IMR-90 (cell line): ENCODE data around the gene ATP1A1.

ENCODE experiments used
- BHLHE40 ChIP-seq: fragments of 150-350 bp; IDR thresholded peaks from 2 replicates; pipeline ENCODE4 v1.6.1; 2016; ENCODE audit warnings: mild to moderate bottlenecking, low read depth, low read length
- CEBPB ChIP-seq: IDR thresholded peaks from 2 replicates; pipeline ENCODE4 v1.6.1; 2012; ENCODE audit warnings: low read depth, low read length, improper control_type of control experiment
- POLR2A ChIP-seq: IDR thresholded peaks from 2 replicates; pipeline ENCODE4 v1.6.1; 2012; ENCODE audit warnings: mild to moderate bottlenecking, low read depth, low read length
- RFX5 ChIP-seq: IDR thresholded peaks from 2 replicates; pipeline ENCODE4 v1.8.0; 2012; ENCODE audit warnings: low read depth, mild to moderate bottlenecking, low read length, moderate library complexity
- SMC3 ChIP-seq: fragments of 150-350 bp; IDR thresholded peaks from 2 replicates; pipeline ENCODE4 v1.6.1; 2016; ENCODE audit warnings: low read depth, mild to moderate bottlenecking, antibody characterized with exemption, low read length, moderate library complexity
- TF ChIP-seq, protein P1 (sequence below): conservative IDR thresholded peaks from 2 replicates; pipeline ENCODE4 v1.5.1; 2012; ENCODE audit warnings: mild to moderate bottlenecking, low read depth, low read length, improper control_type of control experiment
- TF ChIP-seq, protein P2 (sequence below): fragments of 150-350 bp; IDR thresholded peaks from 2 replicates; pipeline ENCODE4 v1.6.1; 2017; ENCODE audit warnings: mild to moderate bottlenecking, antibody characterized with exemption, low read length, low read depth

DNA sequence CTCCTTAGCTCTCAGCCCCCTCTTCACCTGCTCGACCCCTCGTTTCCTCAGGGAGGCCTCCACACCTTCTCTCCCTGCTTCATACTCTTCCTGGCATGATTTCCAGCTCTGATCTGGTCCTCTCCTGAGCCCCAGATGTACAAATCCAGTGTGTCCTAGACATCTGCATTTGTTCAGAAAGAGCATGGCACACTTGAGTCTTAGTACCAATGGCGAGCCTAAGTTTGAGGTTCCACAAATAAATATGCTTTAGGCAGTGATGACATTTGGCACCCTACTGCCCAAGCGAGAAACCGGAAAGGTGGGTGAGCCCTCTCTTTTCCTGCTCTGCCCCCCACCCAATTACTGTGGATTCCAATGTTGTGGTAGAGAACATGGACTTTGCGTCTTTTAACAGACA lies 34.0 kb downstream of the ATP1A1 start:
- TF ChIP-seq RFX5 (no peak), BHLHE40 (no peak), CEBPB (no peak), POLR2A (no peak), SMC3 (no peak)
- TF ChIP-seq, protein P1, sequence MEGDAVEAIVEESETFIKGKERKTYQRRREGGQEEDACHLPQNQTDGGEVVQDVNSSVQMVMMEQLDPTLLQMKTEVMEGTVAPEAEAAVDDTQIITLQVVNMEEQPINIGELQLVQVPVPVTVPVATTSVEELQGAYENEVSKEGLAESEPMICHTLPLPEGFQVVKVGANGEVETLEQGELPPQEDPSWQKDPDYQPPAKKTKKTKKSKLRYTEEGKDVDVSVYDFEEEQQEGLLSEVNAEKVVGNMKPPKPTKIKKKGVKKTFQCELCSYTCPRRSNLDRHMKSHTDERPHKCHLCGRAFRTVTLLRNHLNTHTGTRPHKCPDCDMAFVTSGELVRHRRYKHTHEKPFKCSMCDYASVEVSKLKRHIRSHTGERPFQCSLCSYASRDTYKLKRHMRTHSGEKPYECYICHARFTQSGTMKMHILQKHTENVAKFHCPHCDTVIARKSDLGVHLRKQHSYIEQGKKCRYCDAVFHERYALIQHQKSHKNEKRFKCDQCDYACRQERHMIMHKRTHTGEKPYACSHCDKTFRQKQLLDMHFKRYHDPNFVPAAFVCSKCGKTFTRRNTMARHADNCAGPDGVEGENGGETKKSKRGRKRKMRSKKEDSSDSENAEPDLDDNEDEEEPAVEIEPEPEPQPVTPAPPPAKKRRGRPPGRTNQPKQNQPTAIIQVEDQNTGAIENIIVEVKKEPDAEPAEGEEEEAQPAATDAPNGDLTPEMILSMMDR: no peak
- TF ChIP-seq, protein P2, sequence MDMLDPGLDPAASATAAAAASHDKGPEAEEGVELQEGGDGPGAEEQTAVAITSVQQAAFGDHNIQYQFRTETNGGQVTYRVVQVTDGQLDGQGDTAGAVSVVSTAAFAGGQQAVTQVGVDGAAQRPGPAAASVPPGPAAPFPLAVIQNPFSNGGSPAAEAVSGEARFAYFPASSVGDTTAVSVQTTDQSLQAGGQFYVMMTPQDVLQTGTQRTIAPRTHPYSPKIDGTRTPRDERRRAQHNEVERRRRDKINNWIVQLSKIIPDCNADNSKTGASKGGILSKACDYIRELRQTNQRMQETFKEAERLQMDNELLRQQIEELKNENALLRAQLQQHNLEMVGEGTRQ: no peak
